ENCODE results near the gene IRF9.

IRF9 gene

GRCh38 chr14:24215495-24216344 lies 54.7 kb downstream of the IRF9 start, which contains the start of gene MDP1 (continued):
- no peak for TF ChIP-seq ZNF518A (tag by site-specific recombination; conservative IDR thresholded peaks at IDR 0.05; ENCODE audit: low read depth)
- no peak for TF ChIP-seq ZNF677 (tag by site-specific recombination; IDR thresholded peaks at IDR 0.05)
- peak; percentile 53 for TF ChIP-seq PATZ1 (tag by site-specific recombination; IDR thresholded peaks at IDR 0.05)
- TF ChIP-seq IKZF3 (tag by site-specific recombination; IDR thresholded peaks at IDR 0.05) = no peak
- TF ChIP-seq ZNF239 (tag by site-specific recombination; IDR thresholded peaks at IDR 0.05) = no peak
- no peak for TF ChIP-seq ZNF366 (tag by site-specific recombination; conservative IDR thresholded peaks at IDR 0.05)
- no peak for TF ChIP-seq ZNF175 (tag by site-specific recombination; IDR thresholded peaks at IDR 0.05)
- TF ChIP-seq ZBTB1 (tag by site-specific recombination; IDR thresholded peaks at IDR 0.05) = peak; percentile 4; the same call in 1 of the 2 replicates
- TF ChIP-seq FEZF1 (tag by site-specific recombination; IDR thresholded peaks at IDR 0.05) = no peak
- no peak for TF ChIP-seq ZNF148 (tag by site-specific recombination; IDR thresholded peaks at IDR 0.05; ENCODE audit: borderline replicate concordance)
- TF ChIP-seq ZNF223 (tag by site-specific recombination; IDR thresholded peaks at IDR 0.05) = no peak
- TF ChIP-seq BCL6B (tag by site-specific recombination; IDR thresholded peaks at IDR 0.05) = no peak
- TF ChIP-seq ZNF335 (tag by site-specific recombination; conservative IDR thresholded peaks at IDR 0.05) = peak; percentile 96
- TF ChIP-seq RBAK (tag by site-specific recombination; IDR thresholded peaks at IDR 0.05) = no peak
- TF ChIP-seq GLIS1 (tag by site-specific recombination; IDR thresholded peaks at IDR 0.05) = peak; percentile 17; the same call in 1 of the 2 replicates
- TF ChIP-seq ZNF785 (tag by site-specific recombination; IDR thresholded peaks at IDR 0.05) = no peak
- no peak for TF ChIP-seq ZFHX2 (tag by site-specific recombination; conservative IDR thresholded peaks at IDR 0.05)
- 0 out of 2 replicates have a peak, but pooled peaks have one; percentile 32 for TF ChIP-seq WT1 (tag by site-specific recombination; IDR thresholded peaks at IDR 0.05)
- no peak for TF ChIP-seq ZBTB44 (tag by site-specific recombination; IDR thresholded peaks at IDR 0.05)
- no peak for TF ChIP-seq ZNF112 (tag by site-specific recombination; IDR thresholded peaks at IDR 0.05)
- TF ChIP-seq ZFP69B (tag by site-specific recombination; IDR thresholded peaks at IDR 0.05) = peak; percentile 53; the same call in 1 of the 2 replicates
- no peak for TF ChIP-seq ZNF248 (tag by site-specific recombination; IDR thresholded peaks at IDR 0.05)
- TF ChIP-seq, protein P1, sequence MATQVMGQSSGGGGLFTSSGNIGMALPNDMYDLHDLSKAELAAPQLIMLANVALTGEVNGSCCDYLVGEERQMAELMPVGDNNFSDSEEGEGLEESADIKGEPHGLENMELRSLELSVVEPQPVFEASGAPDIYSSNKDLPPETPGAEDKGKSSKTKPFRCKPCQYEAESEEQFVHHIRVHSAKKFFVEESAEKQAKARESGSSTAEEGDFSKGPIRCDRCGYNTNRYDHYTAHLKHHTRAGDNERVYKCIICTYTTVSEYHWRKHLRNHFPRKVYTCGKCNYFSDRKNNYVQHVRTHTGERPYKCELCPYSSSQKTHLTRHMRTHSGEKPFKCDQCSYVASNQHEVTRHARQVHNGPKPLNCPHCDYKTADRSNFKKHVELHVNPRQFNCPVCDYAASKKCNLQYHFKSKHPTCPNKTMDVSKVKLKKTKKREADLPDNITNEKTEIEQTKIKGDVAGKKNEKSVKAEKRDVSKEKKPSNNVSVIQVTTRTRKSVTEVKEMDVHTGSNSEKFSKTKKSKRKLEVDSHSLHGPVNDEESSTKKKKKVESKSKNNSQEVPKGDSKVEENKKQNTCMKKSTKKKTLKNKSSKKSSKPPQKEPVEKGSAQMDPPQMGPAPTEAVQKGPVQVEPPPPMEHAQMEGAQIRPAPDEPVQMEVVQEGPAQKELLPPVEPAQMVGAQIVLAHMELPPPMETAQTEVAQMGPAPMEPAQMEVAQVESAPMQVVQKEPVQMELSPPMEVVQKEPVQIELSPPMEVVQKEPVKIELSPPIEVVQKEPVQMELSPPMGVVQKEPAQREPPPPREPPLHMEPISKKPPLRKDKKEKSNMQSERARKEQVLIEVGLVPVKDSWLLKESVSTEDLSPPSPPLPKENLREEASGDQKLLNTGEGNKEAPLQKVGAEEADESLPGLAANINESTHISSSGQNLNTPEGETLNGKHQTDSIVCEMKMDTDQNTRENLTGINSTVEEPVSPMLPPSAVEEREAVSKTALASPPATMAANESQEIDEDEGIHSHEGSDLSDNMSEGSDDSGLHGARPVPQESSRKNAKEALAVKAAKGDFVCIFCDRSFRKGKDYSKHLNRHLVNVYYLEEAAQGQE (tag by site-specific recombination; IDR thresholded peaks at IDR 0.05) = no peak; the same call in 1 of the 2 replicates
